OCI-LY7 (cell line): ENCODE data around the gene CCDC110. TPM values are rescaled to one million over a fixed set of nuclear protein-coding genes. Genes with fewer than 3 reads are reported as not detected.
A peak's percentile ranks its signal among the peaks of the same experiment; 100 is the strongest.

ENCODE experiments used
- BruUV-seq: library from RNA; stranded (reverse); fragments of 400-500 nt; replicated peaks from 2 replicates; lab custom pipeline; 2021; lab: Mats Ljungman, UMichigan
- CTCF ChIA-PET: fragments of 300-600 bp; sonication (Branson Sonifier 250); formaldehyde crosslinking; loops from one replicate; lab custom pipeline; 2022; ENCODE audit warnings: antibody characterized with exemption; ENCODE audit not compliant: unreplicated experiment; lab: Charles Lee
- POLR2A ChIA-PET: fragments of 300-600 bp; sonication (Branson Sonifier 250); formaldehyde crosslinking; loops from one replicate; lab custom pipeline; 2022; ENCODE audit warnings: antibody characterized with exemption; lab: Charles Lee
- DNase-seq: peaks from one replicate; pipeline ENCODE4 v3.0.0-alpha.2; 2015; ENCODE audit warnings: low spot score
- H2AFZ ChIP-seq: fragments of 200-600 bp; sonication (generic), shearing (Covaris generic); 2 replicates; pipeline ENCODE4 v1.6.1; 2014; ENCODE audit warnings: mild to moderate bottlenecking, antibody characterized with exemption, low read length, moderate library complexity
- H3K27ac ChIP-seq: fragments of 200-600 bp; sonication (generic); 2 replicates; pipeline ENCODE4 v1.5.1; 2014; ENCODE audit warnings: mixed run types, low read depth, mild to moderate bottlenecking, moderate library complexity, low read length, inconsistent platforms; ENCODE audit not compliant: poor library complexity, severe bottlenecking
- H3K36me3 ChIP-seq: fragments of 200-600 bp; sonication (generic); 2 replicates; pipeline ENCODE4 v1.6.1; 2014; ENCODE audit warnings: mild to moderate bottlenecking, antibody characterized with exemption, low read length, moderate library complexity, mixed read lengths; ENCODE audit not compliant: insufficient read depth
- H3K4me1 ChIP-seq: fragments of 200-600 bp; sonication (generic); 2 replicates; pipeline ENCODE4 v1.5.1; 2014; ENCODE audit warnings: mild to moderate bottlenecking, low read length; ENCODE audit not compliant: insufficient read depth, poor library complexity, severe bottlenecking
- H3K4me2 ChIP-seq: fragments of 200-600 bp; sonication (generic); 2 replicates; pipeline ENCODE4 v1.6.1; 2014; ENCODE audit warnings: mild to moderate bottlenecking, low read length
- H3K4me3 ChIP-seq: fragments of 200-600 bp; sonication (generic); 2 replicates; pipeline ENCODE4 v1.5.1; 2014; ENCODE audit warnings: mild to moderate bottlenecking, low read depth, low read length; ENCODE audit not compliant: poor library complexity, severe bottlenecking
- H3K79me2 ChIP-seq: fragments of 200-600 bp; sonication (generic); 2 replicates; pipeline ENCODE4 v1.6.1; 2016; ENCODE audit warnings: low read depth, mild to moderate bottlenecking, low read length, moderate library complexity, mixed read lengths; ENCODE audit not compliant: insufficient read depth
- H3K9me2 ChIP-seq: fragments of 200-600 bp; sonication (generic); 2 replicates; pipeline ENCODE4 v1.6.1; 2016; ENCODE audit warnings: mild to moderate bottlenecking, low read length, mixed read lengths; ENCODE audit not compliant: insufficient read depth
- H3K9me3 ChIP-seq: fragments of 200-600 bp; sonication (generic); 2 replicates; pipeline ENCODE4 v1.6.1; 2014; ENCODE audit warnings: mild to moderate bottlenecking, mixed run types, low read length, mixed read lengths
- H4K20me1 ChIP-seq: fragments of 200-600 bp; sonication (generic); 2 replicates; pipeline ENCODE4 v1.6.1; 2014; ENCODE audit warnings: mild to moderate bottlenecking, antibody characterized with exemption, low read length, moderate library complexity, mixed read lengths; ENCODE audit not compliant: insufficient read depth
- EZH2phosphoT487 ChIP-seq: fragments of 200-600 bp; sonication (generic); IDR thresholded peaks from 2 replicates; pipeline ENCODE4 v1.6.1; 2018; ENCODE audit warnings: low read depth, borderline replicate concordance, mild to moderate bottlenecking, mixed run types, antibody characterized with exemption, low read length, moderate library complexity, mixed read lengths
- intact Hi-C: fragments of 100-400 bp; cut with micrococcal nuclease; formaldehyde crosslinking; loops from one replicate; pipeline ENCODE4 v1.10.0; 2022; ENCODE audit not compliant: unreplicated experiment
- total RNA-seq, 2 experiments: library from RNA; depleted of rRNA in 1 of 2; stranded (reverse); fragments of >200 nt in 1 of 2; shearing (Covaris generic) in 1 of 2; gene quantifications; 2 replicates each; pipeline ENCODE4 v1.2.3, GENCODE V29; 2014 to 2022
- TF ChIP-seq, protein P1 (sequence below): fragments of 200-600 bp; sonication (generic); conservative IDR thresholded peaks from 2 replicates; pipeline ENCODE4 v1.5.1; 2014; ENCODE audit warnings: mild to moderate bottlenecking, antibody characterized with exemption, low read length, moderate library complexity, mixed read lengths

The CCDC110 gene
- total RNA-seq, 2 experiments from 2014 or later, result 1.7 to 12.0 TPM

DNA sequence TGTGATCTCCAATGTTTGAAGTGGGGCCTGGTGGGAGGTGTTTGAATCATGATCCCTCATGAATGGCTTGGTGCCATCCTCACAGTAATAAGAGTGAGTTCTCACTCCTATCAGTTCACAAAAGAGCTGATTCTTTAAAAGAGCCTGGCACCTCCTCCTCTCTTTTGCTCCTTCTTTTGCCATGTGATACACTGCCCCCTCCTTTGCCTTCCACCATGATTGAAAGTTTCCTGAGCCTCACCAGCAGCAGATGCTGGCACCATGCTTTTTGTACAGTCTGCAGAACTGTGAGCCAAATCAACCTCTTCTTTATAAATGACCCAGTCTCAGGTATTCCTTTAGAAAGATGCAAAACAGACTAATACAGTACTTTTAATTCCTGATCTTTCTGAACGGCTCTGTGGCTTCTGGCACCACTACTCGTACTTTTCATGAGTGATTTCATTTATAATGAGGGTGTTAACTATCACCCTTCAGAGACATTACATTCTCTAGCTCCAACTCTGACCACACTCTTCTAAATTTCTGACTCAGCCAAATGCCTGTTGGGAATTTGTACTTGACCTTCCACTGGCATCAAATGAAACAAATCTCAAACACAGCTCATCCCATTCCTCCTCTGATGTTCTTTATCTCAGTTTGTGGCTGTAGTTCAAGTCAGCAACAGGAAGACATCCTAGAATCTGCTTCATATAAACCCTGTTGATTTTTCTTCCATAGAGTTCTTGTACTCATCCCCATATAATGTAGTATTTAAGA, 50.0 kb downstream of the CCDC110 start:
- H3K4me2 ChIP-seq, result no peak overlapping the region
- H3K36me3 ChIP-seq, result peaks cover 51% of the 10 kb centered on the region
- peaks cover 15% of the 10 kb centered on the region for H3K79me2 ChIP-seq
- DNase-seq, result no peak
- BruUV-seq, result no TSS peak
- POLR2A ChIA-PET, result interaction anchor here (1.2 kb wide), 1 partner anchor 111 kb away, joined by 3 read pairs; no protein-coding TSS in a partner anchor
- CTCF ChIA-PET, result no interaction called here
- no peaks in the 10 kb centered on the region for H3K9me3 ChIP-seq
- intact Hi-C loops, result no loop called here
- no peaks in the 10 kb centered on the region for H4K20me1 ChIP-seq
- H3K4me1 ChIP-seq, result peaks cover 18% of the 10 kb centered on the region
- no peaks in the 10 kb centered on the region for H3K9me2 ChIP-seq
- H2AFZ ChIP-seq, result no peak overlapping the region
- TF ChIP-seq, protein P1, sequence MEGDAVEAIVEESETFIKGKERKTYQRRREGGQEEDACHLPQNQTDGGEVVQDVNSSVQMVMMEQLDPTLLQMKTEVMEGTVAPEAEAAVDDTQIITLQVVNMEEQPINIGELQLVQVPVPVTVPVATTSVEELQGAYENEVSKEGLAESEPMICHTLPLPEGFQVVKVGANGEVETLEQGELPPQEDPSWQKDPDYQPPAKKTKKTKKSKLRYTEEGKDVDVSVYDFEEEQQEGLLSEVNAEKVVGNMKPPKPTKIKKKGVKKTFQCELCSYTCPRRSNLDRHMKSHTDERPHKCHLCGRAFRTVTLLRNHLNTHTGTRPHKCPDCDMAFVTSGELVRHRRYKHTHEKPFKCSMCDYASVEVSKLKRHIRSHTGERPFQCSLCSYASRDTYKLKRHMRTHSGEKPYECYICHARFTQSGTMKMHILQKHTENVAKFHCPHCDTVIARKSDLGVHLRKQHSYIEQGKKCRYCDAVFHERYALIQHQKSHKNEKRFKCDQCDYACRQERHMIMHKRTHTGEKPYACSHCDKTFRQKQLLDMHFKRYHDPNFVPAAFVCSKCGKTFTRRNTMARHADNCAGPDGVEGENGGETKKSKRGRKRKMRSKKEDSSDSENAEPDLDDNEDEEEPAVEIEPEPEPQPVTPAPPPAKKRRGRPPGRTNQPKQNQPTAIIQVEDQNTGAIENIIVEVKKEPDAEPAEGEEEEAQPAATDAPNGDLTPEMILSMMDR, result no peak
- TF ChIP-seq EZH2phosphoT487, result no peak
- H3K27ac ChIP-seq, result no peak overlapping the region
- no peak overlapping the region for H3K4me3 ChIP-seq

DNA sequence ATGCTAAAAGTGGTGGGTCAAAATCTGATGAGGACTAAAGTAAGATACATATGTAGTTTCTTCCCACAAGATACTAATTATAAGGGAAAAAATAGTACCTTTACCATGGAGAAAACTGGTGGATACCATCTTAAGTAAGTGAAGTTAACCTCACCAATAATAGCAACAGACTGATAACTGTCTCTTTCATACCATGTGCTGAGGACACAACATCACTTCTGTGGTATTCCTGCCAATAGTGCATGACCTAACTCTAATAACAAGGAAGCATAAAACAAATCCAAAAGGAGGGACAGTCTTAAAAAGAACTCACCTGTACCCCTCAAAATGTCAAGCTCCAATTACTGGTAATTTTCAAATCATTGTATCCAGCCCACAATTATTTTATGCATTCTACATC, 54.6 kb downstream of the CCDC110 start:
- no peak overlapping the region for H3K4me2 ChIP-seq
- POLR2A ChIA-PET, result interaction anchor here (0.6 to 1.0 kb wide), 5 partner anchors 12 to 167 kb away, joined by 3 to 4 read pairs (median 3); partner anchors contain the start of gene ANKRD37
- peaks cover 86% of the 10 kb centered on the region for H3K36me3 ChIP-seq
- TF ChIP-seq, protein P1, result no peak
- TF ChIP-seq EZH2phosphoT487, result no peak
- no peak overlapping the region for H3K4me3 ChIP-seq
- H3K27ac ChIP-seq, result no peak overlapping the region
- H3K79me2 ChIP-seq, result no peaks in the 10 kb centered on the region
- peaks cover 5% of the 10 kb centered on the region; the same call in 1 of the 2 replicates for H3K9me2 ChIP-seq
- H3K4me1 ChIP-seq, result peaks cover 25% of the 10 kb centered on the region
- no peaks in the 10 kb centered on the region for H4K20me1 ChIP-seq
- no TSS peak for BruUV-seq
- intact Hi-C loops, result no loop called here
- no peak overlapping the region for H2AFZ ChIP-seq
- DNase-seq, result no peak
- CTCF ChIA-PET, result interaction anchor here (0.5 kb wide), 1 partner anchor 13 kb away, joined by 3 read pairs; no protein-coding TSS in a partner anchor
- no peaks in the 10 kb centered on the region for H3K9me3 ChIP-seq

DNA sequence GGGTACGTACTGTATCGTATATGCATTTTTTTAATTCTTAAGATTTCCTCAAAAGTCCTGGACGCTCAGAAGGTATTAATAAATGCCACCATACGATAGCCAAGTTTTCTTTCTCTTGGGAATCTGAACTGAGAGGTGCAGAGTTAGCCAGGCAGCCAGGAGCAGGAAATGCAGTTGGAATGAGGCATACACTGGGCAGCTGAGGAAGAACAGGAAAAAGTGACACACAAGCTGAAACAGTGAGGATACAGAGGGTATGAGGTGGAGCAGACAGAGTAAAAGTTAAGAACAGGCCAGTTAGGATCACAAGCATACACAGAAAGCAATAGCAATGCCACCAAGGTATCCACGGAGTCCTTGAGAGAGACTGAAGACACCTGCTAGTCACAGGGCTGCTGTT, 59.1 kb downstream of the CCDC110 start:
- H3K9me2 ChIP-seq, result peaks cover 5% of the 10 kb centered on the region; the same call in 1 of the 2 replicates
- no peaks in the 10 kb centered on the region for H3K79me2 ChIP-seq
- H3K4me3 ChIP-seq, result no peak overlapping the region
- CTCF ChIA-PET, result interaction anchor here (0.6 kb wide), 1 partner anchor 268 kb away, joined by 3 read pairs; no protein-coding TSS in a partner anchor
- peak overlapping the region; percentile 32 for H3K4me2 ChIP-seq
- no TSS peak for BruUV-seq
- H3K36me3 ChIP-seq, result peaks cover 72% of the 10 kb centered on the region
- no peaks in the 10 kb centered on the region for H3K9me3 ChIP-seq
- POLR2A ChIA-PET, result interaction anchor here (1.0 to 4.3 kb wide), 9 partner anchors 13 to 174 kb away, joined by 3 to 26 read pairs (median 4); partner anchors contain the start of genes ANKRD37 and LRP2BP
- TF ChIP-seq, protein P1, result no peak
- no peak for TF ChIP-seq EZH2phosphoT487
- H2AFZ ChIP-seq, result no peak overlapping the region
- H4K20me1 ChIP-seq, result no peaks in the 10 kb centered on the region
- peaks cover 25% of the 10 kb centered on the region for H3K4me1 ChIP-seq
- intact Hi-C loops, result loop anchor here (5.0 kb wide), 1 partner anchor 175 kb away; no protein-coding TSS in a partner anchor
- H3K27ac ChIP-seq, result peak overlapping the region; percentile 46
- no peak for DNase-seq
